GM21515 (cell line): ENCODE data around the gene GABBR2.

ENCODE experiments used
- ATAC-seq: cut with Tn5 transposase; IDR thresholded peaks from one replicate; pipeline ENCODE4 v1.9.1; 2021; ENCODE audit not compliant: unreplicated experiment

The GABBR2 gene

GRCh38 chr9:98360176-98360708, 348.5 kb downstream of the GABBR2 start:
- ATAC-seq: no peak

GRCh38 chr9:98359569-98359968, 349.2 kb downstream of the GABBR2 start:
- no peak for ATAC-seq

GRCh38 chr9:98357921-98358535, 350.7 kb downstream of the GABBR2 start:
- ATAC-seq: no peak

- ATAC-seq: no peak
These were observed 351.6 kb downstream of the GABBR2 start for GRCh38 chr9:98356953-98357690.

GRCh38 chr9:98356326-98356725, 352.4 kb downstream of the GABBR2 start:
- no peak for ATAC-seq

- no peak for ATAC-seq
These were observed 357.4 kb downstream of the GABBR2 start for GRCh38 chr9:98351370-98351769.

- no peak for ATAC-seq
These were observed 361.1 kb downstream of the GABBR2 start for GRCh38 chr9:98347642-98348041.

- ATAC-seq: no peak
These were observed 363.7 kb downstream of the GABBR2 start for GRCh38 chr9:98345011-98345410.

GRCh38 chr9:98344581-98344980, 364.2 kb downstream of the GABBR2 start:
- ATAC-seq: no peak

- ATAC-seq: no peak
These were observed 365.9 kb downstream of the GABBR2 start for GRCh38 chr9:98342820-98343210.

- no peak for ATAC-seq
These were observed 366.5 kb downstream of the GABBR2 start for GRCh38 chr9:98342098-98342819.

GRCh38 chr9:98341157-98342097, 367.3 kb downstream of the GABBR2 start:
- ATAC-seq: no peak

- ATAC-seq: no peak
These were observed 368.5 kb downstream of the GABBR2 start for GRCh38 chr9:98339987-98340800.

- no peak for ATAC-seq
These were observed 373.1 kb downstream of the GABBR2 start for GRCh38 chr9:98335661-98336060.

- ATAC-seq: no peak
These were observed 373.9 kb downstream of the GABBR2 start for GRCh38 chr9:98334796-98335195.

GRCh38 chr9:98333703-98334582, 374.8 kb downstream of the GABBR2 start:
- no peak for ATAC-seq

GRCh38 chr9:98332405-98332831, 376.3 kb downstream of the GABBR2 start:
- ATAC-seq: no peak

GRCh38 chr9:98331536-98332259, 377.0 kb downstream of the GABBR2 start:
- ATAC-seq: no peak
